NOMO-1 treated with dmso at 0.1 percent for 144 hours (cell line): ENCODE data around the gene ABTB2.
A peak's percentile ranks its signal among the peaks of the same experiment; 100 is the strongest.

Experiments used
- DNase-seq: peaks from one replicate; lab custom pipeline; 2025; ENCODE audit not compliant: unreplicated experiment; lab: John Stamatoyannopoulos, UW

The ABTB2 gene

GRCh38 chr11:34344410-34344767, 13.4 kb downstream of the ABTB2 start:
- no peak for DNase-seq

DNA sequence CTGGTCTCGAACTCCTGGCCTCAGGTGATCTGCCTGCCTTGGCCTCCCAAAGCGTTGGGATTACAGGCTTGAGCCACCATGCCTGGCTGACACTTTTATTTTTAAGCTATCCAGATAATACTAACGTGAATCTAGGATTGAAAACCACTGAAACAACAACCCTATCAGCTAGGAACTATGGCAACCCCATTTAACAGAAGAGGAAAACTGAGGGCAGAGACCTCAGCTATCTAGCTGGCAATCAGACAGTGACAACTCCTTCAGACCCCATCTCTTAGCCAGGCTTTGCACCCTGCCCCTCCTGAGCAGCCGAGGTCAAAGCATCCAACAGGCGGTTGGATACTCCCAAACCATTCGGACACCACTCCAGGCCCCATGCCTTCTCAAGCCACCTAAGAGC, 14.1 kb downstream of the ABTB2 start:
- no peak for DNase-seq

- no peak for DNase-seq
Observed at GRCh38 chr11:34343153-34343552, 14.7 kb downstream of the ABTB2 start.

- no peak for DNase-seq
Observed at GRCh38 chr11:34341931-34342533, 15.8 kb downstream of the ABTB2 start.

DNA sequence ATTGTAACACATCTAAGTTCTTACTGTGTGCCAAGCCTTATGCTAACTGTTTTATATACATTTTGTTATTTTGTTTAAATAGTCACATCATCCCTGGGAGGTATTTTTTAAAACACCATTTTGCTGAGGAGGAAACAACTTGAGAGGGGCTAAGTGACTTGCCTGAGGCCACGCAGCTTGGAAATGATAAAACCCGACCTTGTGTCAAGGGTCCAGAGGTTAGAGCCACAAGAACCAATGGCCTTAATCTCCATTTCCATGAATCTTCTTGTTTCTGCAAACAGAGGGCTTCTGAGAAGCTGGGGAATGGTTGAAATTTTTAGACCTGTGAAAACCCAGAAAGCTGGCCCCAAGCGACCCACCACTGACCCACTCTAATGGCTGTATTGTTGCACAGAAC, 16.7 kb downstream of the ABTB2 start:
- DNase-seq, result no peak

DNA sequence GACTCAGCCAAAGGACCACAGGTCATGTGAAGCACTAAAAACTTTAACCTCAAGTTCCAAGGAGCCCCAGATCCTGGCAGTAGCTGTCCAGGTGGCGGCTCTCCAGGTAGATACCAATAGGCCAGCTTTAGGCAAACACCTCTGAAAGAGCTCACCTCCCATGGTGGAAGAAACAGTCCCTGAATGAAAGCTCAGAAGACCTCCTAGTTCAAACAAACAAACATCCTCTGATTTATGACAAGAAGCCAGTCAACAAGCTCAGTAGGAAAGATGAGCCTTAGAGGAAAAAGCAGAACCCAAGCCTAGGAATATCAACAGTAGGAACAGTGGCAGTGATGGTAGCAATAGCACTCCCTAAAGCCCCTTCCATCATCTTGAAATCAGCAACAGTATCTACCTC, 17.2 kb downstream of the ABTB2 start:
- no peak for DNase-seq

DNA sequence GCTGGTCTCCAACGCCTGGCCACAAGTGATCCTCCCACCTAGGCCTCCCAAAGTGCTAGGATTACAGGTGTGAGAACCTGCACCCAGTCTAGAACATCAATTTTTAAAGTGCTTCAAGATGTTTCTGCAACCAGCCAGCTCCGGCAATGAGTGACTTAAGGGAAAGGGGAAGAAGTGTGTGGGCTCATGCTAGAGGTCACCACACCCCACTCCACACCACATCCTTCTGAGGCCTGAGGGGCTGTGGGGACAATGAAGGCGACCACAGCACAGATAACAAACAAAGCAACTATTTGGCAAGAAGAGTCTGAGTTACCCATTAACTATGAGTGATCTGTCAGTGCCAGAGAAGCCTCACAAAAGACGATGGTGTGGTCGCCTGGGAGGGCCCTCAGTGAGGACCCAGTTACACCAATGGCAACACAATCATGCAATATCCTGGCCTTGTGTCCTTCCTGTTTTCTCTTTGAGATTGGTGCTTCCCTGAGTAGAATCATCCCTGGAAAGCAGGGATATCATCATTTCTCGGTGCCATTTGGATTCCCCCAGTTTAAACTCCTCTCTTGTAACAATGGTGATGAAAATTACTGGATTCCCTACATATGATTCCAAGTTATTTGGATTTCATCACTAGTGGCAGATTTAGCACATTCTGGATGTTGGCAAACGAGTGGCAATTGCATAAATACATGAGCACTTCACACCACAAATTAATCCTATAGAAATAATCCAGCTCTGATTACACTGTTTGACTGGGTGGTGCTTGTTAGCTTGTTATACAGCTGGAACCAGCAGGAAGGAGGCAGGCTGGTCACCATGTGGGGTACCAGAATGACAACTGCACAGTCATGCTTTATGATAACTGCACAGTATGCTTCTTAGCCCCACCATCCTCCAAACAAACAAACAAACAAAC, 18.4 kb downstream of the ABTB2 start:
- peak; percentile 96 for DNase-seq

GRCh38 chr11:34337016-34337415, 20.8 kb downstream of the ABTB2 start:
- DNase-seq, result no peak

GRCh38 chr11:34335801-34336200, 22.0 kb downstream of the ABTB2 start:
- no peak for DNase-seq

GRCh38 chr11:34335331-34335730, 22.5 kb downstream of the ABTB2 start:
- DNase-seq, result no peak

GRCh38 chr11:34333787-34334186, 24.0 kb downstream of the ABTB2 start:
- no peak for DNase-seq

DNA sequence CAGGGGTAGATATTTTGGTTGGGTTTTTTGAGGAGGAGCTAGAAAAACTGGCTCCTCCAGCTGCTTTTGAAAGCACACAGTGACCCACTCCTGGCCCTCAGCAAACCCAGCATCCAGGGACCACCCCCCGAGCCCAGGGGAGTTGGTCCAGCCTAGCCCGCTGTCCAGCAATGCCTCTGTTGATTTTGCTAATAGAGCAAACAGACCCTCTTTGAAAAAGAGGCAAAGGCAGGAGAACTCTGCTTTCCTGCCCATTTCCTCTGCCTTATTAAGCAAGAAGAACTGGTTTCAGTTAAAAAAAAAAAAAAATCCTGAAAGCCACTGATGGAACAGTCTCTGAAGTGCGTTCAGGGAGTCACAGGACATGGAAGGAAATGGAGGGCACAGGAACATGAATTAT, 25.3 kb downstream of the ABTB2 start:
- no peak for DNase-seq

- no peak for DNase-seq
Observed at GRCh38 chr11:34331736-34332135, 26.1 kb downstream of the ABTB2 start.

DNA sequence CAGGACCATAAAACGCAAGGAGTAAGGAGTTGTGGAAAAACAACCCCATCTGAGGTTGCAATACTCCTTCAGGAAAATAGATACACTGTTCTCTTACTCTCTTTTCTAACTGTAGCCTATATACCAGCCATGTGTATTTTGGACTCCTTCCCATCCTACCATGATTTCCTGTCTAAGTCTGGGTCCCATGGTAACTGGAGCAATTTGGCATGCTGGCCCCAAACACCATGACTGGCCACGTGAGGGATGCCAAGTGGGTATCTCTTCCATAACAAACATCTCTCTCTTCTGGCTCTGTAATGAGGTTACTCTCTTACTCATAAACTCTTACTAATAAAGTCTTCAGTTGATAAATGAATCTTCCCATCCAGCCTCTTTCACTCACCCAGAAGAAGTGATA, 26.5 kb downstream of the ABTB2 start:
- DNase-seq, result no peak

DNA sequence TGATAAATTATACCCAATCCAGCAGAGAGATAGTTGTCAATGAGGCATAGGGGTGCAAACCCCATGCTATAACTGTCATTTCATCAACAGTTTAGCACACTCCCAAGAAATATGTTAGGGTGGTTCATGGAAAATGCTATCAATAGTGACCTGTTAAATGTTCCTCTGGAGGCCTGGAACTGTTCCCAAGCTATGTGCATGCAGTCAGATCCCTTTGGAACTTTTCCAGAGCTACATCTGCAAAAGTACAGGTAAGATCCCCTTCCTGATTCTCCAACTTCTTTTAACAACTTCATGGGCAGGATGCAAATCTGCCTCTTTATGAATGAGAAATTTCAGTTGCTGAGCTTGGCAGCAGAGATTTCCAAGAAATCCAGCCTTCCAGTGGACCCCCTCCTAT, 27.2 kb downstream of the ABTB2 start:
- no peak for DNase-seq

- DNase-seq, result no peak
Observed at GRCh38 chr11:34329876-34330275, 27.9 kb downstream of the ABTB2 start.

DNA sequence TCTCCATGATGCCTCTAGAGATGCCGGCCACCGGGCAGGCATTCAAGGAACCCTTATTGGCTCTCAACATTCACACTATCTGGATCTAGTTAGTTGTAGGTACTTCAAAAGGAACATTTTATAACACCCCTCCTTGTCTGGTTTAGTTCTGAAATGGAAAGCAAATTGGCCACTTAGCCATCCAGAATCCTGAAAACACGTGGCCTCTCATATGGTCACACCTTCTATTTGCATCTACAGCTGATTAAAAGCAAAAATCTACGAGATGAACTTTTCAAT, 29.2 kb downstream of the ABTB2 start:
- DNase-seq, result no peak

DNA sequence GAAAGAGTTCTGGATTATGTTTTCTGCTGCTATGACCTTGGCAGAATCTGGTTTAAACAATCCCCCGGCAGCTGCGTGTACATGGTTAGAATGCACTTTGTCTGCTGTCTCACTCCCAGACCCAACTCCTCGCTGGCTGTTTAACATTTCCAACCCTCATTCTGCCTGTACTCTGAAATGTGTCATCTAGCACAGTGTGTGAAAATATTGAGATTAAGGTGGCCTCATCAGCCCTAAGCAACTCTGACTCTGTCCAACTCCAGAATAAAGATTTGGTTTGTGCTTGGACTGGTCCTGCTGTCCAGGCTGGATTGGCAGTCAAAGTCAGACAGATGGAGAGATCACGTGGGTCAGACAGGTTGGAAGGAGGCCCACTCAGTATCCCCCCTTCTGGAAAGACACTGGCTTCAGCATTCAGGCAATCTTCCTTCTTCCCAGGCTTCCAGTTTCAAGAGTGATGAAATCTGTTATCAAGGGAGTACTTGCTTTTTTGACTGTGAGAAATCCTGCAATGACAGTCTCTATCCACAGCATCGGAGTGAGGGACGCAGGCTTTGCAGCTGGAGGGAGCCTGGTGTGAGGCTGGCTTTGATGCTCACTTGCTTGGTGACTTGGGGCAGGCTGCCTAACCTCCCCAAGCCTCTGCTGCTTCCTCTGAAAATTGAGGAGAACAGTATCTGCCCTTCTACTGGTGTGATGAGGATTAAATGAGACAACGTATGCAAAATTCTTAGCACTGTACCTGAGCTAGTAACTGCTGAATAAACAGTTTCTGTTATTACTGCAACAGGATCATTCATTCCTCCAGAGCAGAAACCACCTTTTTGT, 29.8 kb downstream of the ABTB2 start:
- no peak for DNase-seq

GRCh38 chr11:34324466-34324865, 33.3 kb downstream of the ABTB2 start:
- no peak for DNase-seq

- DNase-seq, result no peak
Observed at GRCh38 chr11:34323601-34324000, 34.2 kb downstream of the ABTB2 start.

DNA sequence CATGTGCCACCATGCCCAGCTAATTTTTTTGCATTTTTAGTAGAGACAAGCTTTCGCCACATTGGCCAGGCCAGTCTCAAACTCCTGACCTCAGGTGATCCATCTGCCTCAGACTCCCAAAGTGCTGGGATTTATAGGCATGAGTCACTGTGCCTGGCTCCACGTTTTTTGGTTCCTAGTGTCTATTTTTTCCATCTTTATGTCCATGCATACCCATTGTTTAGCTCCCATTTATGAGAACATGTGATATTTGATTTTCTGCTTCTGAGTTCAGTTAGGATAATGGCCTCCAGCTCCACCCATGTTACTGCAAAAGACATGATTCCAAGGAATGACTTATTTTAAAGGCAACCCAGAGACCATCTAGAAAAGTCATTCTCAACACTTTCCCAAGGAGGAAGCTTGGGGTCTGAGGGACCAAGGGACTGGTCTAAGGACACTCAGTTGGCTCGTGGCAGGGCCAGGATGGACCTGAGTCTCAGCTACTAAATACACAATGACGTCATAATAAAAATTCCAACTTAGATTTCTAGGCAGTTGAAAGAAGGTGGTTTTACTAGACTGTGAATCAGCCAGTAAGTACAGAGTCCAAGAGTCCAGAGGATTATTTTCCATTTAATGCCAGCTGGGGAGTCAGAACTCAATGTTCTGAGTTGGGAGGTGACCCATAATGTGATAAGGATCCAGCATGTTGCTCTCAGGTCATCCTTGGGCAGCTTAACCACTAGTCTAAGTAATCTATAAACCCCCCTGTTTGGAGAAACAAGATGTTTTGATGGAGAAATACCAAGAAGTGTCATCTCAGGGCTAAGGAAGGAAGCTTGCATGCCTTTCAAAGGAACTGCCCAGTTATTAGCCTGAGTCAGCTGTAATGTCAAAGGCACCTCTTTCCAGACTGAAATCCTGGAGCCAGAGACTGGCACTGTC, 39.4 kb downstream of the ABTB2 start:
- no peak for DNase-seq
